Ovary (tissue), 3 donors: Measurements from ENCODE around the gene PIPOX.

Experiments used
- CTCF ChIP-seq, 3 donors: fragments of 450-650 bp in 2 of 3; fragments of 200-600 bp in 1 of 3; IDR thresholded peaks; one replicate each; pipeline versions ENCODE4 v1.5.1 to v1.8.0; 2016 to 2022; ENCODE audit warnings: antibody characterized with exemption in 3 of 3, mild to moderate bottlenecking in 1 of 3
- EP300 ChIP-seq: sonication (generic); formaldehyde crosslinking; IDR thresholded peaks from one replicate; pipeline ENCODE4 v1.6.1; 2017; ENCODE audit warnings: antibody characterized with exemption
- POLR2A ChIP-seq: fragments of 450-650 bp; IDR thresholded peaks from one replicate; pipeline ENCODE4 v1.6.1; 2017; ENCODE audit warnings: antibody characterized with exemption, mild to moderate bottlenecking, moderate library complexity
- donor health status: DM: no; HTN: no; CAD: no.

- TF ChIP-seq CTCF (IDR thresholded peaks at IDR 0.05) (no peak), POLR2A (no peak), EP300 (no peak)
Observed at GRCh38 chr17:29099527-29099926, 56.6 kb downstream of the PIPOX start.
